Measurements from ENCODE around the gene ABCB8.

ABCB8 gene

DNA sequence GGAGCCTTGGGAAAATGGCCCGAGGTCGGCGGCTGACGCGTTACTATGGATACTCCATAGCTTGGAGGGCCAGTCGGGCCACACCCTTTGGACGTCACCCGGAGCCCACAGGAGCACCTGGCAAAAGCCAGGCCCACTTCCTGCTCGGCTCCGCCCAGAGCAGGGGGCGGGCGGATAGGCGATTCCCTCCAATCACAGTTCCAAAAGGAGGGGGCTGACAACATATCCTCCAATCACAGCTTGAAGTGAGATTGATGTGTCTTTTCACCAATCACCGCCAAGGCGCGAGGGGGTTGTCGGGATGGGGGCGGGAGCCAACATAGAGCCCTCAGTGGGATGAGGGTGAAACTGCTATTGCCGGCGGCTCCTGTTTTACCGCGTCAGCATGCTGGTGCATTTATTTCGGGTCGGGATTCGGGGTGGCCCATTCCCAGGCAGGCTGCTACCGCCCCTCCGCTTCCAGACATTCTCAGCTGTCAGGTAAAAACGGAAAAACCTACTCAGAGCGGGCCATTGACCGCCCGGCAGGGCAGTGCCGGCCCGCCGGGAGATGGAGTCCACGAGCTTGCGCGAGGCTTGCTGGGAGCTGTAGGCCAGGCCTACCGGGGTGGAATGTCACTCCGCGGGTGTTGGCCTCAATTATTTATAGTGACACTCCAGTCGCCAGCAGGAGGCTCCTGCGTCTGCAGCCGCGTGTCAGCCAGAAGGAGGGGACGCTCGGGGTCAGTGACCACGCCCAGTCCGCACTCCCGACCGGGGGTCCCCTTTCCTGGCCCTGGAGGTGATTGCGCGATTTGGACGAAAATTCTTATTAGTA is at the start of gene ABCB8:
Gene ABCB8, plus strand, starts transcription at position 320 of the 817 bp plus-strand sequence. Its CDS starts 66 bp downstream, at position 386.
- no peaks in the 10 kb centered on the region for H3K27me3 Mint-ChIP-seq
- peak within 1 kb of the TSS; percentile 96 for H3K27ac Mint-ChIP-seq
- peaks cover 23% of the 10 kb centered on the region for H3K4me1 Mint-ChIP-seq (ENCODE audit: low read depth)
- H3K36me3 Mint-ChIP-seq = no peaks in the 10 kb centered on the region
- H3K9me3 Mint-ChIP-seq (ENCODE audit: low read depth) = no peaks in the 10 kb centered on the region
- H3K4me3 Mint-ChIP-seq = peak within 1 kb of the TSS; percentile 95

DNA sequence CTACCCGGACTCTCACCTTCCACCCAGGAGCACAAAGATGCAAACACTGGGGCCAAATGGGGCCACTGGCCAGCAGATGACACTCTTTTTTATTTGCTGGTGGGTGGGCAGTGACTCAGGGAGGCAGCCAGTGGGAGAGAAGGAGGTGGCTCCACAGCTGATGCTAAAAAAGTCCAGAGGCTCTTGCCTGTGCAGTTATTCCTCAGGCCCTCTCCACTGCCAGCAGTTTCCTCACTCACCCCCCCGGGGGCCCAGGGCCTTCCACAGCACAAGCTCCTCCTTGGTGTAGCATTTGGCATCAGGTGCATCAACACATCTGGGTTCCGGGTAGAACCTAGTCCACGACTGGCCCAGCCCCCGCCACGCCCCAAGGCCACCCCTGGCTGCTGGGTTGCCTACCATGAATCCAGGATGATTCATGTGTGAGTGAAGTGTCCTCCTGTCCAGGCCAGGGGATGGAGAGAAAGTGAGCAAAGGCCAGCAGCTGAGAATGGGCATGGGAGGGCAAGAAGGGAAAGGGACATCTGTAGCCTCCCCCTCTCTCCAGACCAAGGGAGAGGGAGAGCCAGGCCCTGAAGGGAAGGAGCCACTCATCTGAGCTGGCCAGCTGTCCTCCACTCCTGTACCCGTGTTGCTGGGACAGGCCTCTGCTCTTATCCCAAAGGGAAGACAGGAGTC is 48.4 kb upstream of the ABCB8 start:
- H3K36me3 Mint-ChIP-seq = no peaks in the 10 kb centered on the region
- H3K27ac Mint-ChIP-seq = no peak overlapping the region
- no peak overlapping the region for H3K4me3 Mint-ChIP-seq
- H3K9me3 Mint-ChIP-seq (ENCODE audit: low read depth) = no peaks in the 10 kb centered on the region
- H3K4me1 Mint-ChIP-seq (ENCODE audit: low read depth) = peaks cover 19% of the 10 kb centered on the region
- peaks cover 15% of the 10 kb centered on the region for H3K27me3 Mint-ChIP-seq

DNA sequence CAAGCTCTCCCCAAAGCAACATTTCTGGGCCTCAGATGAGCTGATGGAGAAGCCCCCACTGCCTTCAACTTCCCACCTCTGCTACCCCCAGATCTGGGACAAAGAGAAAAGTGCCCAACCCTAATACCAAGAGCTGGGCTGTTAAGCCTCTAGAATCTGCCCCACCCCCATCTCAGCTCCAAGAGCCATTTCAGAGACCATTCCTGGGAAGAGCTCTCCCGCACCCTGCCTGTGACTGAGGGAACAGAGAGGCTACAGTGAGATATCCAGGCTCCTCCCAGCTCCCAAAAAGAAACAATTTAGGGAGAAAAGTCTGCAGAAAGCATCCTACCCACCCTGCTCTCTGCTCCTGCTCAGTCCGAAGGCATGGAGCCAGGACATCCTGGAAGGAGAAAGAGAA is 47.6 kb upstream of the ABCB8 start:
- Mint-ChIP-seq H3K27me3 (peaks cover 15% of the 10 kb centered on the region), H3K27ac (no peak overlapping the region)

DNA sequence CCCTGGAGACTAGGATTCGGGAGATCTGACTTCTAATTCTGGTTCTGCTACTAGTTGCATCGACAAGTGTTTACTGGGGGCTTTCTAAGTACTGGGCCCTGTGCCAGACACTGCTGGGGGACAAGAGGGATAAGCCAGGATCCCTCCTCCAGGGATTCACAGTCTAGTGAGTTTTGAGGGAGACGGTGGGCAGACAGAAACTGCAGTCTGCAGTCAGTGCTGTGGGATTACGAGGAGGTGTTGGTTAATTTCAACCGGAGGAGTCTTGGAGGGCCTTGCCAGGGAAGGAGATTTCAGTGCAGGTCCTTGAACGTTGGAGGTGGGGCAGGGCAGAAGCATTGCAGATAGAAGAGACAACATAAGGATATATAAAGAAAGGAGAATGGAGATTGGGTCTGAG is 46.6 kb upstream of the ABCB8 start:
- Mint-ChIP-seq H3K4me3 (no peak overlapping the region), H3K27ac (no peak overlapping the region), H3K4me1 (ENCODE audit: low read depth) (peaks cover 17% of the 10 kb centered on the region), H3K36me3 (no peaks in the 10 kb centered on the region), H3K9me3 (ENCODE audit: low read depth) (no peaks in the 10 kb centered on the region), H3K27me3 (peaks cover 15% of the 10 kb centered on the region)

More for the DNA sequence above, 47.6 kb upstream of the ABCB8 start:
- no peaks in the 10 kb centered on the region for H3K36me3 Mint-ChIP-seq
- H3K9me3 Mint-ChIP-seq (ENCODE audit: low read depth) = no peaks in the 10 kb centered on the region
- H3K4me3 Mint-ChIP-seq = no peak overlapping the region
- peaks cover 15% of the 10 kb centered on the region for H3K4me1 Mint-ChIP-seq (ENCODE audit: low read depth)

DNA sequence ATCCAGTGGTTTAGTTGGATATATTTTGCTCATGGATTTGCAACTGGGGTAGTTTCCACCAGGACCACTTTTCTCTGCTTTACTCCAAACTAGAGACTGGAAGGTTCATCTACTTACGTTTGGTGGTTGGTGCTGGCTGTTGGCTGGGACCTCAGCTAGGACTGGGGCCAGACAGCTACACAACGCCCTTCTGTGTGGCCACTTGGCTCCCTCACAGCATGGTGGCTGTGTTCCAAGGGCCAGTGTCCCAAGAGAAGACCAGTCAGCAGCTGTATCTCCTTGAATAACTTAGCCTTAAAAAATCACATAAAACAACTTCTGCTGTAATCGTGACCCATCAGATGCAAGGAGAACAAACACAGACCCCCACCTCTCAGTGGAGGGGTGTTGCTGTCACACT is 45.9 kb upstream of the ABCB8 start:
- Mint-ChIP-seq H3K27me3 (peaks cover 10% of the 10 kb centered on the region), H3K4me1 (ENCODE audit: low read depth) (peaks cover 10% of the 10 kb centered on the region), H3K4me3 (no peak overlapping the region), H3K9me3 (ENCODE audit: low read depth) (no peaks in the 10 kb centered on the region), H3K36me3 (no peaks in the 10 kb centered on the region), H3K27ac (no peak overlapping the region)

DNA sequence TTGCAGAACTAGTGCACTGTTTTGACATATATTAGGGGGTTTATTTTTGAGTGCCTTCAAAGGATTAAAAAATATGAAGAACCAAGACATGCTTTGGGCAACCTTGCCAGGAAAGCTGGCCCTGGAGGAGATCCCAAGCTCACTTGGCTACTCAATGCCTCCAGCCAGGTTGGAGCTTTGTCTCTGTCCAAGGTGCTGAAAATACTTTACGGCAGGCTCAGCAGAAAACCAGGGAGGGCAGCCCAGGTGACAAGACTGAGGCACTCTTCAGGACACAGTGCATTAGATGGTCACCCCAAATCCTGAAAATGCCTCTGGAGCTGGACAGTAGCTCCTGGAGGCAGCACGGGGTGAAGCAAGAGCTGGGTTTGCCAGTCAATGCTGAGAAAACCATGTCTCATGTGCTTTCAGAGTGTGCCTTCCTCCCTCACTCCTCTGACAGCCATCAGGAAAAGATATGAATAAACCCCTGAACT is 44.3 kb upstream of the ABCB8 start:
- Mint-ChIP-seq H3K4me1 (ENCODE audit: low read depth) (peaks cover 18% of the 10 kb centered on the region), H3K27me3 (peaks cover 9% of the 10 kb centered on the region), H3K4me3 (no peak overlapping the region), H3K27ac (no peak overlapping the region), H3K9me3 (ENCODE audit: low read depth) (no peaks in the 10 kb centered on the region), H3K36me3 (no peaks in the 10 kb centered on the region)

DNA sequence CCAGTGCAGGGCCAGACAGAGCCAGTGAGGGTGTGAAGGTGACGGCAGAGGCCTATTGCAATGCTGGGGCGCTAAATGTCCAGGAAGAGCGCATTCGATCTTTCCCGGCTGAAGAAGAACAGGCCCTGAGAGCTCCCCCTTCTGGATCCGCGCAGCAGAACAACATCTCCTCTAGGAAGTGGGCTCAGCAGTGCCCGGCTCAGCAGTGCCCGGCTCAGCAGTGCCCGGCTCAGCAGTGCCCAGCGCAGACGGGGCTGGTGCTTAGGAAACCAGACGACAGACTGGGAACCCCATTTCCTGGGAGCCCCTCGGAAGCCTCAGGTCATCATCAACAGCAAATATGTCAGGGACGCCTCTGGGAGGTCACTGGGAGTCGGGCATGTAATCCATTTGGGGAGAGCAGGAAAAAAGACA is 42.1 kb upstream of the ABCB8 start:
- Mint-ChIP-seq H3K27ac (peak overlapping the region; percentile 12), H3K4me1 (ENCODE audit: low read depth) (peaks cover 26% of the 10 kb centered on the region), H3K4me3 (no peak overlapping the region), H3K9me3 (ENCODE audit: low read depth) (peaks cover 14% of the 10 kb centered on the region), H3K27me3 (peaks cover 9% of the 10 kb centered on the region), H3K36me3 (peaks cover 9% of the 10 kb centered on the region)

DNA sequence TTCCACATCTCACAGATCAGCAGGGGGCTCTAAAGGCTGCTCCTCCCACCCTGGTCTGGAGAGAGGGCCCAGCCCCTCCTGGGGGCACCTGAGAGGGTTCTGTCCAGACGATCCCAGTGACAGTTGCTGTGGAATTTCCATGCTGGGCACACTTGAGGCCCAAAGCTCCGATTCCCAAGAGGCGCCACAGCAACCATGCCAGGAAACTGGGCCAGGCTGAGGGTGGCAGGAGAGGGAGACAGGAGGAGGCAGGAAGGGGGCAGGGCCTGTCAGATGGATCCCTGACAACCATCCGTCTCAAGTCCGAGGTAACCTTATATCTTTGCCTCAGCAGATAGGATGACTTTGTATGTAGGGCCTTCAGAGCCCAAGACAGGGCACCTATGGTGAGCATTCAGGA is 41.7 kb upstream of the ABCB8 start:
- H3K27me3 Mint-ChIP-seq = peaks cover 9% of the 10 kb centered on the region
- H3K36me3 Mint-ChIP-seq = peaks cover 10% of the 10 kb centered on the region
- H3K4me1 Mint-ChIP-seq (ENCODE audit: low read depth) = peaks cover 26% of the 10 kb centered on the region
- H3K4me3 Mint-ChIP-seq = no peak overlapping the region
- no peak overlapping the region for H3K27ac Mint-ChIP-seq
- H3K9me3 Mint-ChIP-seq (ENCODE audit: low read depth) = peaks cover 15% of the 10 kb centered on the region

DNA sequence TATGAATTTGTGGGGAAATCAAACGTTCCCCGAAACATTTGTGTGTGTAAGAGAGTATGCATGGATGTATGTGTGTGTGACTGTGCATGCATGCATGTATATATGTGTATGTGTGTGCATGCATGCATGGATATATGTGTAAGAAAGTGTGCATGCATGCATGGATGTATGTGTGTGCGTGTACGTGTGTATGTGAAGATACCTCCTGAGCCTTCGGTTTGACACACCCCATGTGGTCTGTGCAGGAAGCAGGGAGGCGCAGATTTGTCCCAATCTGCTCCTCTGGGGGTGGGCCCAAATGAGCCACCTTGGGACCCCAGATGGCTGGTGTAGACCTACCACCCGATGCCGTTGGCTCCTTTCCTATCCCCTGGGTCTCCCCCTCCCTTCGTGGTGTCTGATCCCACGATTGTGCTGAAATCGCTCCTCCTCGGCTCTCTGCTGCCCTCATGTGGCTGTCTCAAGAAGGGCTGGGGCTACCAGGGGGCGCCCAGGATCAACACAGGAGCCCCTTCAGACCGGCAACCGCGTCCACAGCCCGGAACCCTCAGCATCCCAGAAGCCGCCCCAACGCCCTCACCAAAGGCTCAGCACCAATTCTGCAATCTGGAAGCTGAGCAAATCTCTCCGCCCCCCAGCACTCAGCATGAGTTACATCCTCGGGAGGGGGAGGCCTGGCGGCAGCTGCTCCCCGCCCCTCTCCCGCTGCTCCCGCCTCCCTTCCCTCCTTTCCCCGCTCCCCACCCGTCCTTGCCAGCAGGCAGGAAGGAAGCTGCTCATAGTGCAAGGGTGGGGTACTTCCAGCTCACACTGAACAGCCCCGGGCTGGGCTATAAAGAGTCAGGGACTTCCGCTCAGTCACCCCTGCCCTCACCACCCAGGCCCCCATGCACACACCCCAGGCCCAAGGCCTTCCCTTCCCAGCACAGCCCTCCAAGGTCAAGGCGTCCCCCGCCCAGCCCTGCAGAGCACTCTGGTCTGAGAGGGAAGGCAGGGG is 39.7 kb upstream of the ABCB8 start:
- no peak overlapping the region for H3K27ac Mint-ChIP-seq

DNA sequence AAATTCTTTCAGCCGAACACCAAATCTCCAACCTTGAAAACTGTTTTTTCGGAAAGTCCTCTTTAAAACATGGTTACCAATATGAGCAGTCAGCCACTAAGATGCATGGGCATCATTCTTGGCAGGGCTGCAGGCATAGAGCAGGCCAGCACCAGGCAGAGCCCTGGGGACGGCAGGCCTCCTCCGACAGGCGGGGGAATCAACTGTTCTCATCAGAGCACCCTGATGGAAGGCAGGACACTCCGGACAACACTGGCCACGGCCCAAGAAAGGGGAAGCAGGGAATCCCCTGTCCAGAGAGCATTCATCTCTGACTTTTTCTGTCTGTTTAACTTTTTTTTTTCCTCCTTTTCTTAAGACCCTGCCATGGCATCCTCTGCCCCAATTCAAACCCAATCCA is 38.8 kb upstream of the ABCB8 start:
- Mint-ChIP-seq H3K9me3 (ENCODE audit: low read depth) (peaks cover 15% of the 10 kb centered on the region), H3K36me3 (peaks cover 10% of the 10 kb centered on the region), H3K27ac (no peak overlapping the region), H3K4me1 (ENCODE audit: low read depth) (peaks cover 35% of the 10 kb centered on the region), H3K4me3 (no peak overlapping the region), H3K27me3 (no peaks in the 10 kb centered on the region)

More for the DNA sequence above, 39.7 kb upstream of the ABCB8 start:
- peaks cover 15% of the 10 kb centered on the region for H3K9me3 Mint-ChIP-seq (ENCODE audit: low read depth)
- peaks cover 1% of the 10 kb centered on the region for H3K27me3 Mint-ChIP-seq
- peak overlapping the region; percentile 49 for H3K4me3 Mint-ChIP-seq
- peaks cover 30% of the 10 kb centered on the region for H3K4me1 Mint-ChIP-seq (ENCODE audit: low read depth)
- peaks cover 10% of the 10 kb centered on the region for H3K36me3 Mint-ChIP-seq

DNA sequence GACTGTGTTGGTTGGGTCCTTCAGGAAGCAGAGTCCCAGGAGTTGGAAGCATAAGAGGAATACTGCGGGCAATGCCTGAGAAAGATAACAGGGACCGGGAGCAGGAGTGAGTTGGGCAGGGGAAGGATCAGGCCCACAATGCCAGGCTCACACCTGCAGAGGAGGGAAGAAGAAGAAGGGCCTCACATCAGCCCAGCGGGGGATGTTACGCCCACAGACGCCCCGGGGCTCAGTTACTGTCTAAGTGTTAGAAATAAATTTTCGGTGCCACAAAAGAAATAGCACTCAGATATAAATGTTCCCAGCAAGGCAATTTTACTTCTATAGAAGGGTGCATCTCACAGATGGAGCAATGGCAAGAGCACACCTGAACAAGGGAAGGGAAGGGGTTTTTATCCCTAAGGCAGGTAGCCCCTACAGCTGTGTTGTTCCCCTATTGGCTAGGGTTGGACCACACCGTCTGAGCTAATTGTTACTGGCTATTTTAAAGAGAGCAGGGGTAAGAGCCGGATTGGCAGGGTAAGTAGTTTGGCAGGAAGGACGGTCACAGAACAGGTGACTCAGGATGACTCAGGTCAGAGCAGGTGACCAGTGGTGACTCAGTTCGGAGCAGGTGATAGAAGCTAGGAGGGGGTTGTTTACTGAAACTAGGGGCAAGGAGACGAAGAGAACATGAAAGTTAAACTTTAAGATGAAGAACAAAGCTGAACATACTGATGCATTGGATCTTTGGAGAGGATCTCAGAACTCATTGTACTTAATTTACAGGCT is 37.6 kb upstream of the ABCB8 start, which contains the start of gene NOS3:
Gene NOS3, plus strand, starts transcription at position 602 of the 771 bp plus-strand sequence. CDS start 2,787 bp downstream, outside the sequence.
- Mint-ChIP-seq H3K36me3 (peaks cover 10% of the 10 kb centered on the region), H3K27me3 (no peaks in the 10 kb centered on the region), H3K27ac (no peak within 1 kb of the TSS), H3K4me1 (ENCODE audit: low read depth) (peaks cover 39% of the 10 kb centered on the region), H3K9me3 (ENCODE audit: low read depth) (peaks cover 15% of the 10 kb centered on the region), H3K4me3 (no peak within 1 kb of the TSS)

DNA sequence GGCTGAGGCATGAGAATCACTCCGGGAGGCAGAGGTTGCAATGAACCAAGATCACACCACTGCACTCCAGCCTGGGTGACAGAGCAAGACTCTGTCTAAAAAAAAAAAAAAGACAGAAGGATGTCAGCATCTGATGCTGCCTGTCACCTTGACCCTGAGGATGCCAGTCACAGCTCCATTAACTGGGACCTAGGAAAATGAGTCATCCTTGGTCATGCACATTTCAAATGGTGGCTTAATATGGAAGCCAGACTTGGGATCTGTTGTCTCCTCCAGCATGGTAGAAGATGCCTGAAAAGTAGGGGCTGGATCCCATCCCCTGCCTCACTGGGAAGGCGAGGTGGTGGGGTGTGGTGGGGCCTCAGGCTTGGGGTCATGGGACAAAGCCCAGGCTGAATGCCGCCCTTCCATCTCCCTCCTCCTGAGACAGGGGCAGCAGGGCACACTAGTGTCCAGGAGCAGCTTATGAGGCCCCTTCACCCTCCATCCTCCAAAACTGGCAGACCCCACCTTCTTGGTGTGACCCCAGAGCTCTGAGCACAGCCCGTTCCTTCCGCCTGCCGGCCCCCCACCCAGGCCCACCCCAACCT is 36.1 kb upstream of the ABCB8 start:
- Mint-ChIP-seq H3K4me3 (no peak overlapping the region), H3K4me1 (ENCODE audit: low read depth) (peaks cover 36% of the 10 kb centered on the region), H3K27ac (no peak overlapping the region), H3K27me3 (no peaks in the 10 kb centered on the region), H3K9me3 (ENCODE audit: low read depth) (peaks cover 15% of the 10 kb centered on the region), H3K36me3 (peaks cover 10% of the 10 kb centered on the region)

DNA sequence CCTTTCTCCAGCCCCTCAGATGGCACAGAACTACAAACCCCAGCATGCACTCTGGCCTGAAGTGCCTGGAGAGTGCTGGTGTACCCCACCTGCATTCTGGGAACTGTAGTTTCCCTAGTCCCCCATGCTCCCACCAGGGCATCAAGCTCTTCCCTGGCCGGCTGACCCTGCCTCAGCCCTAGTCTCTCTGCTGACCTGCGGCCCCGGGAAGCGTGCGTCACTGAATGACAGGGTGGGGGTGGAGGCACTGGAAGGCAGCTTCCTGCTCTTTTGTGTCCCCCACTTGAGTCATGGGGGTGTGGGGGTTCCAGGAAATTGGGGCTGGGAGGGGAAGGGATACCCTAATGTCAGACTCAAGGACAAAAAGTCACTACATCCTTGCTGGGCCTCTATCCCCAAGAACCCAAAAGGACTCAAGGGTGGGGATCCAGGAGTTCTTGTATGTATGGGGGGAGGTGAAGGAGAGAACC is 35.4 kb upstream of the ABCB8 start:
- Mint-ChIP-seq H3K27ac (no peak overlapping the region), H3K9me3 (ENCODE audit: low read depth) (peaks cover 15% of the 10 kb centered on the region), H3K36me3 (peaks cover 10% of the 10 kb centered on the region), H3K4me1 (ENCODE audit: low read depth) (peaks cover 40% of the 10 kb centered on the region), H3K27me3 (no peaks in the 10 kb centered on the region), H3K4me3 (no peak overlapping the region)
